ENCODE data around the gene KIAA1671.
"Not testable (repeated sequence)": the region's sequence is repeated elsewhere in the genome, so short reads cannot be mapped to it uniquely, and the experiment has no call there.

KIAA1671 gene

GRCh38 chr22:25235547-25236290 is 283.2 kb downstream of the KIAA1671 start:
- no peak for DNase-seq (ENCODE audit: low read depth, low spot score)

GRCh38 chr22:25236417-25236816 is 283.9 kb downstream of the KIAA1671 start:
- DNase-seq (ENCODE audit: low read depth, low spot score): no peak

GRCh38 chr22:25237503-25237902 is 285.0 kb downstream of the KIAA1671 start:
- no peak for DNase-seq (ENCODE audit: low read depth, low spot score)

GRCh38 chr22:25238058-25238457 is 285.5 kb downstream of the KIAA1671 start:
- DNase-seq (ENCODE audit: low read depth, low spot score): not testable (repeated sequence)
